ENCODE data around the gene CDC27.
"Not testable (repeated sequence)": the region's sequence is repeated elsewhere in the genome, so short reads cannot be mapped to it uniquely, and the experiment has no call there.

The CDC27 gene

GRCh38 chr17:47131761-47132160 is 57.3 kb downstream of the CDC27 start:
- H3K36me3 Mint-ChIP-seq (ENCODE audit: insufficient read depth) = peaks cover 60% of the 10 kb centered on the region
- H3K4me3 Mint-ChIP-seq = no peak overlapping the region
- no peak overlapping the region for H3K27ac Mint-ChIP-seq (ENCODE audit: low read depth)
- DNase-seq (ENCODE audit: low spot score in 2 of 2) = no peak
- H3K27me3 Mint-ChIP-seq = no peaks in the 10 kb centered on the region
- ATAC-seq (replicated peaks; ENCODE audit: extremely low read depth, poor library complexity, severe bottlenecking) = no peak
- no peaks in the 10 kb centered on the region for H3K4me1 Mint-ChIP-seq
- H3K9me3 Mint-ChIP-seq = no peaks in the 10 kb centered on the region

GRCh38 chr17:47126835-47127234 is 62.3 kb downstream of the CDC27 start:
- H3K4me3 Mint-ChIP-seq; H3K4me1 Mint-ChIP-seq; H3K9me3 Mint-ChIP-seq; H3K27ac Mint-ChIP-seq (ENCODE audit: low read depth); ATAC-seq (replicated peaks; ENCODE audit: extremely low read depth, poor library complexity, severe bottlenecking); DNase-seq (ENCODE audit: low spot score in 2 of 2); H3K27me3 Mint-ChIP-seq: not testable (repeated sequence)
- peaks cover 53% of the 10 kb centered on the region for H3K36me3 Mint-ChIP-seq (ENCODE audit: insufficient read depth)

GRCh38 chr17:47123262-47123661 is 65.8 kb downstream of the CDC27 start:
- H3K27me3 Mint-ChIP-seq; H3K27ac Mint-ChIP-seq (ENCODE audit: low read depth); H3K4me3 Mint-ChIP-seq; DNase-seq (ENCODE audit: low spot score in 2 of 2); H3K9me3 Mint-ChIP-seq; ATAC-seq (replicated peaks; ENCODE audit: extremely low read depth, poor library complexity, severe bottlenecking); H3K4me1 Mint-ChIP-seq: not testable (repeated sequence)
- H3K36me3 Mint-ChIP-seq (ENCODE audit: insufficient read depth) = peaks cover 34% of the 10 kb centered on the region

- Mint-ChIP-seq H3K27ac (ENCODE audit: low read depth) (no peak overlapping the region), H3K4me1 (peaks cover 1% of the 10 kb centered on the region), H3K9me3 (no peaks in the 10 kb centered on the region), H3K36me3 (ENCODE audit: insufficient read depth) (peaks cover 17% of the 10 kb centered on the region), H3K4me3 (no peak overlapping the region), H3K27me3 (no peaks in the 10 kb centered on the region)
- no peak for ATAC-seq (replicated peaks; ENCODE audit: extremely low read depth, poor library complexity, severe bottlenecking)
- DNase-seq (ENCODE audit: low spot score in 2 of 2) = no peak
These were observed 68.5 kb downstream of the CDC27 start for GRCh38 chr17:47120521-47121095.

- Mint-ChIP-seq H3K4me1 (no peaks in the 10 kb centered on the region), H3K9me3 (no peaks in the 10 kb centered on the region), H3K27ac (ENCODE audit: low read depth) (no peak overlapping the region), H3K36me3 (ENCODE audit: insufficient read depth) (peaks cover 16% of the 10 kb centered on the region), H3K27me3 (no peaks in the 10 kb centered on the region), H3K4me3 (no peak overlapping the region)
- DNase-seq (ENCODE audit: low spot score in 2 of 2) = no peak
- ATAC-seq (replicated peaks; ENCODE audit: extremely low read depth, poor library complexity, severe bottlenecking) = no peak
These were observed 69.2 kb downstream of the CDC27 start for GRCh38 chr17:47119746-47120520.

- DNase-seq (ENCODE audit: low spot score in 2 of 2) (no peak), ATAC-seq (replicated peaks; ENCODE audit: extremely low read depth, poor library complexity, severe bottlenecking) (no peak)
- H3K27ac Mint-ChIP-seq (ENCODE audit: low read depth) = no peak overlapping the region
- H3K4me1 Mint-ChIP-seq = no peaks in the 10 kb centered on the region
- no peaks in the 10 kb centered on the region for H3K27me3 Mint-ChIP-seq
- no peak overlapping the region for H3K4me3 Mint-ChIP-seq
- H3K36me3 Mint-ChIP-seq (ENCODE audit: insufficient read depth) = peaks cover 8% of the 10 kb centered on the region
- H3K9me3 Mint-ChIP-seq = no peaks in the 10 kb centered on the region
These were observed 71.7 kb downstream of the CDC27 start for GRCh38 chr17:47117386-47117785.

- H3K9me3 Mint-ChIP-seq = no peaks in the 10 kb centered on the region
- peaks cover 28% of the 10 kb centered on the region for H3K27me3 Mint-ChIP-seq
- ATAC-seq (replicated peaks; ENCODE audit: extremely low read depth, poor library complexity, severe bottlenecking) (no peak), DNase-seq (ENCODE audit: low spot score in 2 of 2) (no peak)
- no peak overlapping the region for H3K27ac Mint-ChIP-seq (ENCODE audit: low read depth)
- no peaks in the 10 kb centered on the region for H3K36me3 Mint-ChIP-seq (ENCODE audit: insufficient read depth)
- no peak overlapping the region for H3K4me3 Mint-ChIP-seq
- H3K4me1 Mint-ChIP-seq = no peaks in the 10 kb centered on the region
These were observed 83.0 kb downstream of the CDC27 start for GRCh38 chr17:47106130-47106529.

GRCh38 chr17:47105246-47105645 is 83.8 kb downstream of the CDC27 start:
- not testable (repeated sequence) for H3K9me3 Mint-ChIP-seq

GRCh38 chr17:47102914-47103313 is 86.2 kb downstream of the CDC27 start:
- H3K36me3 Mint-ChIP-seq (ENCODE audit: insufficient read depth) = peaks cover 3% of the 10 kb centered on the region
- H3K9me3 Mint-ChIP-seq = no peaks in the 10 kb centered on the region
- H3K4me3 Mint-ChIP-seq = no peak overlapping the region
- no peak for ATAC-seq (replicated peaks; ENCODE audit: extremely low read depth, poor library complexity, severe bottlenecking)
- peaks cover 14% of the 10 kb centered on the region for H3K27me3 Mint-ChIP-seq
- DNase-seq (ENCODE audit: low spot score in 2 of 2) = no peak
- no peak overlapping the region for H3K27ac Mint-ChIP-seq (ENCODE audit: low read depth)
- peaks cover 22% of the 10 kb centered on the region for H3K4me1 Mint-ChIP-seq

More at GRCh38 chr17:47105246-47105645, 83.8 kb downstream of the CDC27 start:
- not testable (repeated sequence) for H3K4me3 Mint-ChIP-seq; H3K27ac Mint-ChIP-seq (ENCODE audit: low read depth); H3K4me1 Mint-ChIP-seq; ATAC-seq (replicated peaks; ENCODE audit: extremely low read depth, poor library complexity, severe bottlenecking); H3K36me3 Mint-ChIP-seq (ENCODE audit: insufficient read depth); DNase-seq (ENCODE audit: low spot score in 2 of 2)
- peaks cover 20% of the 10 kb centered on the region for H3K27me3 Mint-ChIP-seq

GRCh38 chr17:47099987-47100711 is 88.9 kb downstream of the CDC27 start:
- ATAC-seq (replicated peaks; ENCODE audit: extremely low read depth, poor library complexity, severe bottlenecking) = peak; percentile 100
- H3K27me3 Mint-ChIP-seq = no peaks in the 10 kb centered on the region

GRCh38 chr17:47099451-47099986 is 89.6 kb downstream of the CDC27 start:
- Mint-ChIP-seq H3K9me3 (no peaks in the 10 kb centered on the region), H3K36me3 (ENCODE audit: insufficient read depth) (peaks cover 8% of the 10 kb centered on the region), H3K27me3 (no peaks in the 10 kb centered on the region), H3K4me1 (peaks cover 23% of the 10 kb centered on the region), H3K4me3 (peak overlapping the region; percentile 90), H3K27ac (ENCODE audit: low read depth) (peak overlapping the region; percentile 95)
- DNase-seq (ENCODE audit: low spot score in 2 of 2) (no peak), ATAC-seq (replicated peaks; ENCODE audit: extremely low read depth, poor library complexity, severe bottlenecking) (peak; percentile 33)

More at GRCh38 chr17:47099987-47100711, 88.9 kb downstream of the CDC27 start:
- H3K27ac Mint-ChIP-seq (ENCODE audit: low read depth) = peak overlapping the region; percentile 95
- H3K4me3 Mint-ChIP-seq = peak overlapping the region; percentile 90
- H3K9me3 Mint-ChIP-seq = no peaks in the 10 kb centered on the region
- peaks cover 8% of the 10 kb centered on the region for H3K36me3 Mint-ChIP-seq (ENCODE audit: insufficient read depth)
- H3K4me1 Mint-ChIP-seq = peaks cover 23% of the 10 kb centered on the region
- DNase-seq (ENCODE audit: low spot score in 2 of 2) = peak; percentile 85 to 86

- Mint-ChIP-seq H3K27ac (ENCODE audit: low read depth) (no peak overlapping the region), H3K36me3 (ENCODE audit: insufficient read depth) (peaks cover 8% of the 10 kb centered on the region), H3K27me3 (no peaks in the 10 kb centered on the region), H3K4me1 (peaks cover 38% of the 10 kb centered on the region), H3K4me3 (no peak overlapping the region), H3K9me3 (no peaks in the 10 kb centered on the region)
- DNase-seq (ENCODE audit: low spot score in 2 of 2) (no peak), ATAC-seq (replicated peaks; ENCODE audit: extremely low read depth, poor library complexity, severe bottlenecking) (no peak)
These were observed 92.8 kb downstream of the CDC27 start for GRCh38 chr17:47096343-47096742.
